GM03348 (cell line): ENCODE measurements around the gene MTTP.

Source experiments
- DNase-seq: peaks from one replicate; pipeline ENCODE4 v3.0.0; 2012; ENCODE audit warnings: low spot score

Gene MTTP

DNA sequence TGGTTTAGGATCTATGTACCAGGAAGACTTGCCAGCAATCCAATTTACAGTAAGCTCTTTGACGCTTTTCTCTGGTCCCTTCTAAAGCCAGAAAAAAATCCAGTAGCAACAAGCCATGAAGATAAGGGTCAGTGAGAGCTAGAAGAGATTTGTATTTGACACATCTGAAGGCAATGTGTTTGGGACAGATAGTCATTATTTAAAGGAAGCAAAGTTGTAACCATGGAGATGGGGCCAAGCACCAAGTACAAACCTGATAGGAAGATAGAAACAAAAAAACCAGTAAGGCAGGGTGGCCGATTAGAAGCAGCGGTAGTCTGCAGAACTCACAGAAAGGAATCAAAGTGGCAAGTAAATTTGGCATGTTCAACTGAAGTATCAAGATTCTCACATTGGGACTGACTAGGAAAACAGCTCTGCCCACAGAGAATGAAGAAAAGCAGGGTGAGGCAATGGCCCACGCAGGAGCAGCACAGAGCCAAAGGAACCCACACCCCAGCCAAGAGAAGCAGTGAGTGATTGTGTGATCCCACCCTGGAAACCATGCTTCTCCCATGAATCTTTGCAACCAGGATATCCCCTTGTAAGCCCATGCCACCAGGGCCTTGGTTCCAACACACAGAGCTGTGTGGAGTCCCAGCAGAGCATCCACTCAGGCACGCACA is 95.9 kb downstream of the MTTP start:
- DNase-seq: no peak
